Measurements from ENCODE around the gene UNC45B. TPM values are rescaled to one million over a fixed set of nuclear protein-coding genes. Genes with fewer than 3 reads are reported as not detected.
"Not testable (repeated sequence)": the region's sequence is repeated elsewhere in the genome, so short reads cannot be mapped to it uniquely, and the experiment has no call there.

UNC45B gene
- total RNA-seq, 1 donor from 2014 or later: 1.9 TPM

- no peak for TF ChIP-seq CTCF (IDR thresholded peaks at IDR 0.05; ENCODE audit: unreplicated experiment)
- no peaks in the 10 kb centered on the region for H3K27me3 Mint-ChIP-seq (ENCODE audit: unreplicated experiment)
These were observed 44.3 kb upstream of the UNC45B start for GRCh38 chr17:35103271-35103670.

GRCh38 chr17:35104844-35105450, 42.7 kb upstream of the UNC45B start:
- Mint-ChIP-seq H3K4me3 (ENCODE audit: unreplicated experiment) (no peak overlapping the region), H3K9me3 (ENCODE audit: unreplicated experiment) (no peaks in the 10 kb centered on the region), H3K27me3 (ENCODE audit: unreplicated experiment) (no peaks in the 10 kb centered on the region), H3K36me3 (ENCODE audit: low read depth, unreplicated experiment) (peaks cover 29% of the 10 kb centered on the region), H3K27ac (ENCODE audit: unreplicated experiment) (no peak overlapping the region), H3K4me1 (ENCODE audit: unreplicated experiment) (no peaks in the 10 kb centered on the region)
- DNase-seq (ENCODE audit: low spot score): no peak
- no peak for TF ChIP-seq CTCF (IDR thresholded peaks at IDR 0.05; ENCODE audit: unreplicated experiment)

More at GRCh38 chr17:35103271-35103670, 44.3 kb upstream of the UNC45B start:
- no peaks in the 10 kb centered on the region for H3K4me1 Mint-ChIP-seq (ENCODE audit: unreplicated experiment)
- peaks cover 33% of the 10 kb centered on the region for H3K36me3 Mint-ChIP-seq (ENCODE audit: low read depth, unreplicated experiment)
- no peak for DNase-seq (ENCODE audit: low spot score)
- H3K4me3 Mint-ChIP-seq (ENCODE audit: unreplicated experiment): no peak overlapping the region
- no peaks in the 10 kb centered on the region for H3K9me3 Mint-ChIP-seq (ENCODE audit: unreplicated experiment)
- H3K27ac Mint-ChIP-seq (ENCODE audit: unreplicated experiment): no peak overlapping the region

- not testable (repeated sequence) for DNase-seq (ENCODE audit: low spot score); H3K27me3 Mint-ChIP-seq (ENCODE audit: unreplicated experiment); H3K27ac Mint-ChIP-seq (ENCODE audit: unreplicated experiment); H3K4me3 Mint-ChIP-seq (ENCODE audit: unreplicated experiment); H3K4me1 Mint-ChIP-seq (ENCODE audit: unreplicated experiment); H3K9me3 Mint-ChIP-seq (ENCODE audit: unreplicated experiment)
- peaks cover 11% of the 10 kb centered on the region for H3K36me3 Mint-ChIP-seq (ENCODE audit: low read depth, unreplicated experiment)
These were observed 36.8 kb upstream of the UNC45B start for GRCh38 chr17:35110791-35111190.

GRCh38 chr17:35116845-35117244, 30.8 kb upstream of the UNC45B start:
- Mint-ChIP-seq H3K27me3 (ENCODE audit: unreplicated experiment) (no peaks in the 10 kb centered on the region), H3K4me1 (ENCODE audit: unreplicated experiment) (peaks cover 5% of the 10 kb centered on the region), H3K27ac (ENCODE audit: unreplicated experiment) (no peak overlapping the region), H3K36me3 (ENCODE audit: low read depth, unreplicated experiment) (peaks cover 3% of the 10 kb centered on the region), H3K4me3 (ENCODE audit: unreplicated experiment) (no peak overlapping the region), H3K9me3 (ENCODE audit: unreplicated experiment) (no peaks in the 10 kb centered on the region)
- DNase-seq (ENCODE audit: low spot score): no peak
- no peak for TF ChIP-seq CTCF (IDR thresholded peaks at IDR 0.05; ENCODE audit: unreplicated experiment)

GRCh38 chr17:35117984-35118383, 29.6 kb upstream of the UNC45B start:
- DNase-seq (ENCODE audit: low spot score): no peak
- H3K4me3 Mint-ChIP-seq (ENCODE audit: unreplicated experiment): no peak overlapping the region
- peaks cover 5% of the 10 kb centered on the region for H3K4me1 Mint-ChIP-seq (ENCODE audit: unreplicated experiment)
- H3K9me3 Mint-ChIP-seq (ENCODE audit: unreplicated experiment): no peaks in the 10 kb centered on the region
- no peak overlapping the region for H3K27ac Mint-ChIP-seq (ENCODE audit: unreplicated experiment)
- no peak for TF ChIP-seq CTCF (IDR thresholded peaks at IDR 0.05; ENCODE audit: unreplicated experiment)
- H3K27me3 Mint-ChIP-seq (ENCODE audit: unreplicated experiment): no peaks in the 10 kb centered on the region
- H3K36me3 Mint-ChIP-seq (ENCODE audit: low read depth, unreplicated experiment): peaks cover 3% of the 10 kb centered on the region
